Upper lobe of left lung (tissue), 4 donors: Measurements from ENCODE around the gene CKAP2L.

Source experiments
- POLR2A ChIP-seq, 4 donors: fragments of 450-650 bp; IDR thresholded peaks; one replicate each; pipeline ENCODE4 v1.5.1; 2016 to 2017; ENCODE audit warnings: antibody characterized with exemption in 4 of 4, mild to moderate bottlenecking in 2 of 4
- TF ChIP-seq, protein P1 (sequence below), 6 experiments: fragments of 450-650 bp in 4 of 6; fragments of 200-600 bp in 2 of 6; sonication (generic) in 2 of 6; IDR thresholded peaks; one replicate each; pipeline ENCODE4 v1.5.1; 2016 to 2019; ENCODE audit warnings: antibody characterized with exemption in 6 of 6

DNA sequence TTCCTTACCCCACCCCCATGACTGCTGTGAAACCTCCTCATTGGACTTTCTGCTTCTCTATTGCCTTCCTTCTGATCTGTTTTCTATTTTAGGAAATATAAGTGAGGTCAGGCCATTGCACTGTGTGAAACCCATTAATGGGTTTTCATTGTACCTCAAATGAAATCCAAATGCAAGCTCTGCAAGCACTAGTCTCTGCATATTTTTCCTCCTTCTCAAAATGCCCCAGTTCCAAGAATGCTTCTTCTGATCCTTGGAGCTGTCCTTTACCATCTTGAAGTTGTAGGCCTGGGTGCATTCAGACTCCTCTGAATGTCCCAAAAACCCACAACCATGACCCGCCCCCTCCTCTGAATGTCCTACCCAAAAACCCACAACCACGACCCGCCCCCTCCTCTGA, 11.7 kb upstream of the CKAP2L start:
- TF ChIP-seq, protein P1, sequence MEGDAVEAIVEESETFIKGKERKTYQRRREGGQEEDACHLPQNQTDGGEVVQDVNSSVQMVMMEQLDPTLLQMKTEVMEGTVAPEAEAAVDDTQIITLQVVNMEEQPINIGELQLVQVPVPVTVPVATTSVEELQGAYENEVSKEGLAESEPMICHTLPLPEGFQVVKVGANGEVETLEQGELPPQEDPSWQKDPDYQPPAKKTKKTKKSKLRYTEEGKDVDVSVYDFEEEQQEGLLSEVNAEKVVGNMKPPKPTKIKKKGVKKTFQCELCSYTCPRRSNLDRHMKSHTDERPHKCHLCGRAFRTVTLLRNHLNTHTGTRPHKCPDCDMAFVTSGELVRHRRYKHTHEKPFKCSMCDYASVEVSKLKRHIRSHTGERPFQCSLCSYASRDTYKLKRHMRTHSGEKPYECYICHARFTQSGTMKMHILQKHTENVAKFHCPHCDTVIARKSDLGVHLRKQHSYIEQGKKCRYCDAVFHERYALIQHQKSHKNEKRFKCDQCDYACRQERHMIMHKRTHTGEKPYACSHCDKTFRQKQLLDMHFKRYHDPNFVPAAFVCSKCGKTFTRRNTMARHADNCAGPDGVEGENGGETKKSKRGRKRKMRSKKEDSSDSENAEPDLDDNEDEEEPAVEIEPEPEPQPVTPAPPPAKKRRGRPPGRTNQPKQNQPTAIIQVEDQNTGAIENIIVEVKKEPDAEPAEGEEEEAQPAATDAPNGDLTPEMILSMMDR (IDR thresholded peaks at IDR 0.05) = no peak
- TF ChIP-seq POLR2A (IDR thresholded peaks at IDR 0.05) = no peak
